ENCODE measurements around the gene CHST15. TPM values are rescaled to one million over a fixed set of nuclear protein-coding genes. Genes with fewer than 3 reads are reported as not detected.

CHST15 gene
- total RNA-seq, 1 donor from 2014 or later = 11.1 TPM

DNA sequence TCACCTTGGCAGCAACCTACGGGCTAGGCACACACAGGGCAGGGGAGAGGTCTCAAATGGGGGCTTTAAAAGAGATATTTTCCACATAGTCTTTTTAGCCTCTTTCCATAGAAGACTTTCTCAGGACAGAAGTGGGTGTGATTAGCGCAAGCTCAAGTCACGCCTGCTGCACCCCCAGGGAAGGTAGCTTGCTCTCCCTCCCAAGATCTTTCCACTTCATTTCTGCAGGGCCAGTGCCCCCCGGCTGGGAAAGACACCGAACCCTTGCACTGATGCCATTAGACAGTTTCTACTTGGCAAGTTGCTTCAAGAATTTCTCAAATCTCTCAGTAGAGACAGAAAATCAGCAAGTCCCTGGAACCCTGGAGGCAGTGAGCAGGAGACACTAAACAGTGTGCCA is 19.4 kb downstream of the CHST15 start:
- FAIRE-seq = no peak
- TF ChIP-seq CTCF (IDR thresholded peaks at IDR 0.05; ENCODE audit: insufficient read depth, low read length, severe bottlenecking) = no peak
- DNase-seq (ENCODE audit: low read depth) = no peak
- H3K27me3 ChIP-seq (ENCODE audit: control insufficient read depth, insufficient read depth, low read length) = no peaks in the 10 kb centered on the region
- H3K36me3 ChIP-seq (ENCODE audit: control insufficient read depth, insufficient read depth, low read length) = no peaks in the 10 kb centered on the region
- H3K4me3 ChIP-seq (ENCODE audit: low read depth, low read length) = no peak overlapping the region

DNA sequence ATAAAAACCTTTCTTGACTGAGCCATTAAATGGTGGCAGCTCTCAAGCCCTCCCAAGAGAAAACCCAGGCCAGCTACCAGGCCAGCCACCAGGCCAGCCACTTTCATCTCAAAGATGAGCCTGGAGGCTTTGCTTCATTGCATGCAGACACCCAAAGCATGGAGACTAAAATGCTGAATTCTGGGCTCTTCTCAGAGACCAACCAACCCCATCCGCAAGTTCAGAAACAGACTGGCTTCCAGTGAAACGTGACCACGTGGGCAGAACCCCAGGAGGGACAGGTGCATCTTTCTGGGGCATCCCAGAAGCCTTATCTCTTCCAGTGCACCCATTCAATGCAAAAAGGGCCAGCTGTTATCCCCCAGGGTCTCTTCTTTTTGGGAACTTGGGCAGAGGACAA is 20.9 kb downstream of the CHST15 start:
- Histone ChIP-seq H3K36me3 (ENCODE audit: control insufficient read depth, insufficient read depth, low read length) (no peaks in the 10 kb centered on the region), H3K27me3 (ENCODE audit: control insufficient read depth, insufficient read depth, low read length) (no peaks in the 10 kb centered on the region), H3K4me3 (ENCODE audit: low read depth, low read length) (no peak overlapping the region)
- FAIRE-seq = no peak
- no peak for TF ChIP-seq CTCF (IDR thresholded peaks at IDR 0.05; ENCODE audit: insufficient read depth, low read length, severe bottlenecking)
- DNase-seq (ENCODE audit: low read depth) = no peak

GRCh38 chr10:124072106-124072505 is 21.3 kb downstream of the CHST15 start:
- Histone ChIP-seq H3K27me3 (ENCODE audit: control insufficient read depth, insufficient read depth, low read length) (no peaks in the 10 kb centered on the region), H3K36me3 (ENCODE audit: control insufficient read depth, insufficient read depth, low read length) (no peaks in the 10 kb centered on the region), H3K4me3 (ENCODE audit: low read depth, low read length) (no peak overlapping the region)
- FAIRE-seq = no peak
- no peak for TF ChIP-seq CTCF (IDR thresholded peaks at IDR 0.05; ENCODE audit: insufficient read depth, low read length, severe bottlenecking)
- no peak for DNase-seq (ENCODE audit: low read depth)

- no peak for DNase-seq (ENCODE audit: low read depth)
- Histone ChIP-seq H3K36me3 (ENCODE audit: control insufficient read depth, insufficient read depth, low read length) (no peaks in the 10 kb centered on the region), H3K4me3 (ENCODE audit: low read depth, low read length) (no peak overlapping the region), H3K27me3 (ENCODE audit: control insufficient read depth, insufficient read depth, low read length) (no peaks in the 10 kb centered on the region)
- TF ChIP-seq CTCF (IDR thresholded peaks at IDR 0.05; ENCODE audit: insufficient read depth, low read length, severe bottlenecking) = no peak
- FAIRE-seq = no peak
Observed at GRCh38 chr10:124071141-124071540, 22.3 kb downstream of the CHST15 start.

GRCh38 chr10:124070666-124071065 is 22.7 kb downstream of the CHST15 start:
- Histone ChIP-seq H3K36me3 (ENCODE audit: control insufficient read depth, insufficient read depth, low read length) (no peaks in the 10 kb centered on the region), H3K4me3 (ENCODE audit: low read depth, low read length) (no peak overlapping the region), H3K27me3 (ENCODE audit: control insufficient read depth, insufficient read depth, low read length) (no peaks in the 10 kb centered on the region)
- DNase-seq (ENCODE audit: low read depth) (no peak), FAIRE-seq (no peak)
- no peak for TF ChIP-seq CTCF (IDR thresholded peaks at IDR 0.05; ENCODE audit: insufficient read depth, low read length, severe bottlenecking)
